ENCODE measurements around the gene DDIT4.
A peak's percentile ranks its signal among the peaks of the same experiment; 100 is the strongest.
"Not testable (repeated sequence)": the region's sequence is repeated elsewhere in the genome, so short reads cannot be mapped to it uniquely, and the experiment has no call there.

The DDIT4 gene

GRCh38 chr10:72275351-72276012, 1.8 kb downstream of the DDIT4 start:
- DNase-seq (ENCODE audit: insufficient read length, low spot score) (no peak), FAIRE-seq (peak; percentile 26)
- TF ChIP-seq POLR2AphosphoS5 (IDR thresholded peaks at IDR 0.05; ENCODE audit: low read depth, low read length) (0 out of 2 replicates have a peak, but pooled peaks have one; percentile 36), TAF1 (IDR thresholded peaks at IDR 0.05; ENCODE audit: low read depth, low read length) (no peak), POU2F2 (IDR thresholded peaks at IDR 0.05; ENCODE audit: low read depth, low read length) (no peak)

GRCh38 chr10:72276013-72276387, 2.3 kb downstream of the DDIT4 start:
- no peak for DNase-seq (ENCODE audit: insufficient read length, low spot score)
- no peak for FAIRE-seq
- 0 out of 2 replicates have a peak, but pooled peaks have one; percentile 34 for TF ChIP-seq POU2F2 (IDR thresholded peaks at IDR 0.05; ENCODE audit: low read depth, low read length)
- no peak for TF ChIP-seq TAF1 (IDR thresholded peaks at IDR 0.05; ENCODE audit: low read depth, low read length)
- TF ChIP-seq POLR2AphosphoS5 (IDR thresholded peaks at IDR 0.05; ENCODE audit: low read depth, low read length): no peak

DNA sequence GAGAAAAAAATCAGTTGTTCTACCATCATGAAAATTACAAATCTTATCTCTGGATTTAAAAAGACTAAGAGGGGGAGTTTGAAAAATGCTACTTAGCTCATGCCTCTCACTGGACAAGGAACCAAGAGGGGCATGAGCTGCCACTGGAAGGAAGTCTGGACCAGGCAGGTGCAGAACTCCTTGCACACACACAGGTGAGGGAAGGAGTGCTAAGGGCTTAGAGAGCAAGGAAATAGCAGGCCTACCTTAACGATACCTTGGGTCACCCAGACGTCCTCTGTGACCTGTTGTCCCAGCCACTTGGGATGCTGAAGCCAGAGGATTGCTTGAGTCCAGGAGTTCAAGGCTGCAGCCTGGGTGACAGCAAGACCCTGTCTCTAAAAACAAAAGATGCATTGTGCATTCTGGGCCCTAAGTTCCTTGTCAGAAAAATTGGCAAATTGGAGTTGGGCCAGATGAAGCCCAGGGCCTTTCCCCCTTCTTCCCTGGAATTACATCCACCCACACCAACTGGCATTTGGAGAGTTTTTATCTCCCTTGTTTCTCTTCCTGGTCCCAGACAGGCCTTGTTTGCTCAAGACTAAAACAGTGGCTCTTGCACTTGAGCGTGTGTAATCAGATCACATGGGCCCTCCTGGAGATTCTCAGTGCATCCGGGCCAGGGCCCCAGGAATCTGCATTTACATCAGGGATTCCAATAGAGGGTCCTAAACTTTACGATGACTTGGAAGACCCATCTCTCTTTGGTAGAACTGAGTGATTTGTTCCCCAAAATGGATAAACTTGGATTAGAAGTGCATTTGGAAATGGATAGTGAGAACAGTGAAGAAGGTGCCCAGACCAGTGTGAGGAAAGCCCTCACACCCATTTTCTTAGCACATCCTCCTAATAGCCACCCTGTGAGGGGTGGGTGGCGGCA, 3.0 kb downstream of the DDIT4 start:
- no peak for TF ChIP-seq PAX5 (IDR thresholded peaks at IDR 0.05; ENCODE audit: insufficient read depth, low read length, severe bottlenecking)
- TF ChIP-seq POLR2AphosphoS5 (IDR thresholded peaks at IDR 0.05; ENCODE audit: low read depth, low read length): peak; percentile 51; the same call in 1 of the 2 replicates
- no peak for TF ChIP-seq TAF1 (IDR thresholded peaks at IDR 0.05; ENCODE audit: low read depth, low read length)
- TF ChIP-seq POLR2A (IDR thresholded peaks at IDR 0.05; ENCODE audit: low read depth, low read length): peak; percentile 90
- TF ChIP-seq POU2F2 (IDR thresholded peaks at IDR 0.05; ENCODE audit: low read depth, low read length): peak; percentile 62
- TF ChIP-seq SPI1 (IDR thresholded peaks at IDR 0.05; ENCODE audit: low read depth, low read length): no peak
- DNase-seq (ENCODE audit: insufficient read length, low spot score) (no peak), FAIRE-seq (no peak)

DNA sequence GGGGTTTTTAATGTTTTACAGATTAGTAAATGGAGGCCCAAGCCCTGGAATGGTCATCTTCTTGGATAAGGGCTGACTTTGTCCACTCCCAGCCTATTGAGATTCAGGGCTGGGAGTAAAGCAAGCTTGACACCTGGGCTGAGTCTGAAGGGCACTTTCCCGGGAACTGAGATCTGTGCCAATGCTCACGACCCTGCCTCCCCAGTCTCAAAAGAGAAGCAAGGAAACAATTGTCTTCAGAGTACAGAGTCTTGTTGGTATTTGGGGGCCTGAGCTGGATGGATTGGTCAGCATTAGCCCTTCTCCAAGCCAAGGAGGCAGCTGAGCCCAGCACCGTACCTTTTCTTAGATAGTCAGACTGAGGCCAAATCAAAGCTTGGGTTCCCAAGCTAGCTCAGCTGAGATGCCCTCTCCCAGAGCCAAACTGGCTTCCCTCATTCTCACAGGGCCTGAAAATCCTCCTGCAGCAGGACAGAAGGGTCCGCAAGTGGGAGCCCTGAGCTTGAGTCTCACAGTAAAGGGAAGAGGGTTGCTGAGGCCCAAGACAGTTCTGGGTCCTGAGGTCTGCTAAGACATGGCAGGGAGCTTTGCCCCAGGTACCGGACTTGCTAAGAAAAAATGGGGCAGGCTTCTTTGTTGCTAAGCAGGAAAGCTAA, 3.7 kb downstream of the DDIT4 start:
- DNase-seq (ENCODE audit: insufficient read length, low spot score): no peak
- TF ChIP-seq TAF1 (IDR thresholded peaks at IDR 0.05; ENCODE audit: low read depth, low read length): no peak
- TF ChIP-seq POLR2A (IDR thresholded peaks at IDR 0.05; ENCODE audit: low read depth, low read length): no peak
- TF ChIP-seq SPI1 (IDR thresholded peaks at IDR 0.05; ENCODE audit: low read depth, low read length): no peak
- FAIRE-seq: no peak

DNA sequence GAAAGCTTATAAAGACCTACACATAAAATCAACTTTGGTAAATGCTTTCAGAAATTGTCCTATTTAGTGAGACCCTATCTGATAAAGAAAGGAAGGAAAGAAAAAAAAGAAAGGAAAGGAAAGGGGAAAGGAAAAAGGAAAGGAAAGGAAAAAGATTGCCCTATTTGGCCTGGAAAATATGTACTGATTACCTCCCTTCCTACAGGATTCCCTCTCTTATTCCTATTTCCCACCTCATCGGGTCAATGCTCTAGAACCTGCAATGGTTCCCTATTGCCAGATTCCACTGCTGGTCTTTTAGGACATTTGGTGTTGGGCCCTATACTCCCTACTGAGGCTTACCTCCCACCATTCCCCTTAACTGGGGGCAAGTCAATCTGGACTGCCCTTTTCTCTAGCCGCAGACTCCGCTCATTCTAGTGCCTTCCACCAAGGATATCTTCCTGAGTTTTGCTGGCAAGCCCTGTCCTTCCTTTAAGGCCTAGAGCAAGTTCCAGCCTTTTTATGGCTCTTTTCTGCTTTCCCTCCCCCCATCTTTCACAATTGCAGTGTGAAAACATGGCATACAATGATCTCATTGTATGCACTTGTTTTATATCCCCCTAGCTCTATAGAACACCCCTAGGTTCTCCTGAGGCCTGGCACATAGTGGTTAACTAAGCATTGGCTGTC, 4.4 kb downstream of the DDIT4 start:
- TF ChIP-seq SPI1 (IDR thresholded peaks at IDR 0.05; ENCODE audit: low read depth, low read length): no peak
- no peak for TF ChIP-seq POLR2A (IDR thresholded peaks at IDR 0.05; ENCODE audit: low read depth, low read length)
- DNase-seq (ENCODE audit: insufficient read length, low spot score): no peak
- FAIRE-seq: no peak

GRCh38 chr10:72278668-72279393, 5.1 kb downstream of the DDIT4 start:
- no peak for TF ChIP-seq SPI1 (IDR thresholded peaks at IDR 0.05; ENCODE audit: low read depth, low read length)
- TF ChIP-seq TAF1 (IDR thresholded peaks at IDR 0.05; ENCODE audit: low read depth, low read length): no peak
- TF ChIP-seq POU2F2 (IDR thresholded peaks at IDR 0.05; ENCODE audit: low read depth, low read length): no peak
- TF ChIP-seq PAX5 (IDR thresholded peaks at IDR 0.05; ENCODE audit: insufficient read depth, low read length, severe bottlenecking): no peak
- TF ChIP-seq POLR2AphosphoS5 (IDR thresholded peaks at IDR 0.05; ENCODE audit: low read depth, low read length): no peak
- TF ChIP-seq POLR2A (IDR thresholded peaks at IDR 0.05; ENCODE audit: low read depth, low read length): no peak
- DNase-seq (ENCODE audit: insufficient read length, low spot score) (no peak), FAIRE-seq (no peak)

GRCh38 chr10:72279587-72279986, 5.9 kb downstream of the DDIT4 start:
- not testable (repeated sequence) for FAIRE-seq

DNA sequence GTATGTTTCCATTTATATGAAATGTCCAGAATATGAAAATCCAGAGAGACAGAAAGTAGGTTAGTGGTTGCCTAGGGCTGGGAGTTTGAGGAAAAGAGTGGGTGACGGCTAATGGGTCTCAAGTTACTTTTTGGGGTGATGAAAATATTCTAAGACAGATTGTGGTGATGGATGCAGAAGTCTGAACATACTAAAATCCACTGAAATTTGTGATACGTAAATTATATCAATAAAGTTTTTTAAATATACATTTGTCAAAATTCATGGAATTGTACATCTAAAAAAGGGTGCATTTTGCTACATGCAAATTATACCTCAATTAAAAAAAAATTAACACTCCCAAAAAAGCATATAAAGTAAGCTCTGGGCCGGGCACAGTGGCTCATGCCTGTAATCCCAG, 9.4 kb downstream of the DDIT4 start:
- no peak for TF ChIP-seq POLR2A (IDR thresholded peaks at IDR 0.05; ENCODE audit: low read depth, low read length)
- TF ChIP-seq TAF1 (IDR thresholded peaks at IDR 0.05; ENCODE audit: low read depth, low read length): no peak
- no peak for TF ChIP-seq POU2F2 (IDR thresholded peaks at IDR 0.05; ENCODE audit: low read depth, low read length)
- no peak for TF ChIP-seq POLR2AphosphoS5 (IDR thresholded peaks at IDR 0.05; ENCODE audit: low read depth, low read length)
- TF ChIP-seq SPI1 (IDR thresholded peaks at IDR 0.05; ENCODE audit: low read depth, low read length): no peak
- TF ChIP-seq PAX5 (IDR thresholded peaks at IDR 0.05; ENCODE audit: insufficient read depth, low read length, severe bottlenecking): no peak
- DNase-seq (ENCODE audit: insufficient read length, low spot score) (no peak), FAIRE-seq (no peak)

More at GRCh38 chr10:72279587-72279986, 5.9 kb downstream of the DDIT4 start:
- not testable (repeated sequence) for DNase-seq (ENCODE audit: insufficient read length, low spot score)

DNA sequence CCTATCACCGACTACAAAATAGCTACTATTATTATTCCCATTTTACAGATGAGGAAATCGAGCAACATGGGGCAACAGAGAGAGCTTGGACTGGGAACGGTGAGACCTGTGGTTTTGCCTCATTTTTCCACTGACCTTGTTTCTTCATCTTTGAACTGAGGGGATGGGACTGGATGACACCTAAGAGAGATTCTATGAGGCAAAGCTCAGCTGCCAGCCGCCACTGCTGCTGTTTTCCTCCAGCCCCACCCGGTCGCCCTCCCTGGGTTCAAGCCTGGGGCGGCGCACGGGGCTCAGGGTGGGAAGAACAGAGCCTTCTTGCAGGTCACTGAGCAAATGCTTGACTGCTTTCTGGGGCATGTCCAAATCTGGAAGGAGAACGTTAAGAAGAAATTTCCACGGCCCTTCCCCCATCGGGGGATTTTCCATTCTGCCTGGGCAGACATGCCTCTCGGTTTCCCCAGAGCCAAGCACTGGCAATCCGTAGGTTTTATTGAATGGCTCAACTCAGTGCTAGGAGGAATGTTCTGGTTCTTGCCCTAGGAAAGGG, 12.3 kb downstream of the DDIT4 start:
- TF ChIP-seq PAX5 (IDR thresholded peaks at IDR 0.05; ENCODE audit: insufficient read depth, low read length, severe bottlenecking) (no peak), POU2F2 (IDR thresholded peaks at IDR 0.05; ENCODE audit: low read depth, low read length) (no peak), TAF1 (IDR thresholded peaks at IDR 0.05; ENCODE audit: low read depth, low read length) (no peak), SPI1 (IDR thresholded peaks at IDR 0.05; ENCODE audit: low read depth, low read length) (no peak), POLR2A (IDR thresholded peaks at IDR 0.05; ENCODE audit: low read depth, low read length) (no peak), POLR2AphosphoS5 (IDR thresholded peaks at IDR 0.05; ENCODE audit: low read depth, low read length) (no peak)
- DNase-seq (ENCODE audit: insufficient read length, low spot score): no peak
- peak; percentile 50 for FAIRE-seq
